M059J (cell line): ENCODE measurements around the gene ANKRD63. TPM values are rescaled to one million over a fixed set of nuclear protein-coding genes. Genes with fewer than 3 reads are reported as not detected.
A peak's percentile ranks its signal among the peaks of the same experiment; 100 is the strongest.

Experiments used
- DNase-seq: peaks from one replicate; pipeline ENCODE4 v3.0.0-alpha.2; 2012; ENCODE audit warnings: low read depth
- total RNA-seq: library from RNA; depleted of rRNA; stranded (reverse); fragments of >200 nt; shearing (Covaris generic); gene quantifications from 2 replicates; pipeline ENCODE4 v1.2.3, GENCODE V29; 2014; rRNA removed

The ANKRD63 gene, protein sequence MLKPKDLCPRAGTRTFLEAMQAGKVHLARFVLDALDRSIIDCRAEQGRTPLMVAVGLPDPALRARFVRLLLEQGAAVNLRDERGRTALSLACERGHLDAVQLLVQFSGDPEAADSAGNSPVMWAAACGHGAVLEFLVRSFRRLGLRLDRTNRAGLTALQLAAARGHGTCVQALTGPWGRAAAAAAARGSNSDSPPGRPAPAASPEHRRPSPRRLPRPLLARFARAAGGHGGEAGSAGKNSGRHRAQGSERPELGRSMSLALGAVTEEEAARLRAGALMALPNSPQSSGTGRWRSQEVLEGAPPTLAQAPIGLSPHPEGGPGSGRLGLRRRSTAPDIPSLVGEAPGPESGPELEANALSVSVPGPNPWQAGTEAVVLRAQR
- total RNA-seq = not detected in 2 replicates

GRCh38 chr15:40282869-40283614 is at the start of gene ANKRD63:
Gene ANKRD63 (minus strand): TSS chr15:40283064. CDS start chr15:40282586, 478 bp downstream.
- DNase-seq = peak; percentile 17

DNA sequence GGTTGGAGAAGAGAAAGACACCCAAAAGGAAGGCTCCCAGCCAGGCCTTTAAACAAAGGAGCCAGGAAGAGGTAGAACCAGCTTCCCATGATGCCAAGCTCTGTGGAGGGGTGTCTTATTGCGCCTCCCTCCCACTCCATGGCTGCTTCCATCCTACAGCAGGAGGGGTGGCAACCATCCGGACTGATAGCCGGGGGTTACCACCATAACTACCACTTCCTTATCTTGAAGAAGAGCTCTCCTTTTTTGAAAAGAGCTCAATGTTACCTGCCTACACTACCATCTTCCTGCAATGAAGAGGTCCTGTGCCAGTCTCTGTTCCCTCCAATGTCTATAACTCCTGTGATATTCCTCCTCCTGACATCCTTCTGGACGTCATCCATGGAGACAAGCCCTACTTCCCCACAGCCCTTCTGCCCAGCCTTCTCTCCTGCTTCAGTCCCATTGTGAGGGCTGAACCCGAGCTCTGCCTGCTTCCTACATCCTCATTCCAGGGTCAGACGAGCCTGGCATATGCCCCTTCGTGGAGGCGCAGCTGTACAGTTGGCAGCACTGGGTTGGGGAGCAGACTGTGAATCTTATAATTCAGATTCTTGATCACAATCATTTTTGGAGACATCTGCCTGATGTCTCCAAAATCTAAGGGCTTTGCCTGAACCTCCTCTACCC is 49.4 kb upstream of the ANKRD63 start:
- no peak for DNase-seq

DNA sequence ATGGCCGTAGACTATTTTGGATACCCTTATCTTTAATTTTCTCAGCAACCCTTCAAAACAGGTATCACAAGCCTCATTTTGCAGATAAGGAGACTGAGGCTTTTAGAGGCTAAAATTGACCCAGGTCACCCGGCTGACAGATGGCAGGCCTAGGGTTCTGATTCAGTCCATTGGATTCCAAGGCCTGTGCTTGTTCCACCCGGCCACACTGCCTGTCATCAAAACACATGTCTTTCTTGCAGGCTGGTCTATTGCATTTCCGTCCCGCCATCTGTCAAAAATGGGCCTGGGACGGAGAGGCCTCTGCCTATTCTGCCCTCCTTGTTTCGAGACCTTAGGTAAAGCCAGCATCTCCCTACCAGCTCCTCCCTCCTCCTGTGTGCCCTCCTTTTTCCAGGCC is 48.8 kb upstream of the ANKRD63 start:
- no peak for DNase-seq

DNA sequence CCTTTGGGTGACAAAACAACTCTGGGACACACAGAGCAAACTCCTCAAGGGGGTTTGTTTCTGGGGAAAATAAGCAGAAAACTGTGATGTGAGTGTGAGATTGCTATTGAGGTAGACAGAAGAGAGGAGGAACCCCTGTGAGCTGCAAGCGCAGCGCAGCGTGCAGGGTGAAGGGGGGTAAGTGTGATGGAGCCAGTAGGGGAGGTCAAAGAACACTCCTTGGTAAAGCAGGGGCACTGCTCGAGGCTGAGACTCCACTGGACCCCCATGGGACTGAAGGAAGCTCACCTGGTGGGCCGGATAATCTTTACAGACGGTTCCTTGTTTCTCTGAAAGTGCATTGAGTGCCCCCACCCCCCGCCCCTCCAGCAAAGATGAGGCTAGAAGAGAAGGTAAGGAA is 48.2 kb upstream of the ANKRD63 start:
- no peak for DNase-seq

- peak; percentile 66 for DNase-seq
Measured at GRCh38 chr15:40330368-40330836, 47.5 kb upstream of the ANKRD63 start.

DNA sequence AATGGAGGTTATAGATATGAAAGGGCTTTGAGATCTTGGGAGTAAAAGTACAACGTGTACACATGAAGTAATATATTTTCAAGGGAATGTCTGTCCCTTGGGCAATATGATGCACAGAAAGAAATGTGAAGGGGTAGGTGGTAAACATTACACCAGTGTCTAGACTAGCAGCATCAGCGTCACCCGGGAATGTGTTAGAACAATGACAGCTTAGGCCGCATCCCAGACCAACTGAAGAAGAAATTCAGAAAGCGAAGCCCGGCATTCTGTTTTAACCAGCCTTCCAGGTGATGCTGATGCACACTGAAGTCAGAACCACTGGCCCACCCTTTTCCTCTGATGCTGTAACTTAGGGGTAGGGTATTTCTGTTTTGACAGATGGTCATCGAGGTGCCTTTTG is 46.9 kb upstream of the ANKRD63 start:
- DNase-seq = no peak

GRCh38 chr15:40328751-40329150 is 45.9 kb upstream of the ANKRD63 start:
- no peak for DNase-seq

DNA sequence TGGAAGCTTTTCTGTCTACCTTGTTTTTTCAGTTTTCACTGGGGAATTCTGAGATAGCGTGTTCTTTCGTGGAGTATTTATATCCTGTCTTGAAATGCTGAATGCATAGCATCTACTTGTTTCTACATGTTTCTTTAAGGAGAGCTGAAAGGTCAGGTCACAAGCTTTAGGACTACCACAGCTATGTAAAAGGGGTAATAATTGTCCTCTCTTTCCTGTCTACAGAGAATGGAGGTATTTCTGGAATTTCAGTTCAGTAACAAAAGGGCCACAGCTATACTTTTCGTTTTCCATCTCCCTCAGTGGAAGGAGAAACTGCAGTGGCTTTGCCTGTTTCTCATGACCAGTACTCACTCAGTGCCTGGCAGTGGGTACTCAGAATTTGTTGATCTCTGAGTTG is 45.3 kb upstream of the ANKRD63 start:
- peak; percentile 36 for DNase-seq

GRCh38 chr15:40327457-40327856 is 44.6 kb upstream of the ANKRD63 start:
- DNase-seq = no peak

- DNase-seq = no peak
Measured at GRCh38 chr15:40325700-40326099, 42.8 kb upstream of the ANKRD63 start.

GRCh38 chr15:40325188-40325587 is 42.3 kb upstream of the ANKRD63 start:
- DNase-seq = no peak

DNA sequence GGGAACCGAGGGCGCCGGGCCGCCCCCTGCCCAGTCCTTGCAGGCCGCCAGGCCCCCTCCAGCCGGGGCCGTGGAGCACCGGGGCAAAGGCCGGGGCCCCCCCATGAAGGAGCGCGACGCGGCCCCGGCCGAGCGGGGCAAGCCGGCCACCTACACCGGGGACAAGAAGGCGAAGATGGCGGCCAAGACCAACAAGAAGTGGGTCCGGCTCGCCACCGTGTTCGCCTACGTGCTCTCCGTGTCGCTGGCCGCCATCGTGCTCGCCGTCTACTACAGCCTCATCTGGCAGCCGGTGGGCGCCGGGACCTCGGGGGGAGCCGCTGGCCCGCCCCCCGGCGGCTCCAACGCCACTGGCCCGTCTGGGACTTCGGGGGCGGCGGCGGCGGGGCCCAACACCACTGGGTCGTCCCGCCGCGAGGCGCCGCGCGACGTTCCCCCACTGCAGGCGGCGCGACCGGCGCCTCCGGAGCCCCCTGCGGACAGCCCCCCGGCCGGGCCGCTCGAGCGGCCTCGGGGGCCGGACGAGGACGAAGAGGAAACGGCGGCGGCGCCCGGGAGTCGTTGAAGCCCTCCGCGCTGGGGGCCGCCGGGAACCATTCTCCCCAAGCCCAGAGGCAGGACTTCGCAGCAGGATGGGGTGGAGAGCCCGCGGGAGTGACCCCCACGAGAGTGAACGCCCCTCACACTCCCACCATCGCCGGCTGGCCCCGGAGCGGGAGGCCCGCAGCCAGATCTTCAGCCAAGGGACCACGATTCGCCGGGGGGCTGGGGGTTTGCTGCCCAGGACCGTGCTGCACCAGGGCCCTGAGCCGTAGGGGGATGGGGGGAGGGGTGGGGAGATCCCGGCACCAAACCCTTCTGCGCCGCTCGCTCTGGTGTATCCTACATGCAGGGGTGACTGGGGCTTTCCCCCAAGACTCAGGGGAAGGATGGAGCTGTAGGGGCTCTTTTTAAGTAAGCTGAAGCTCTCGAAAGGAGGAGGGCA is 41.4 kb upstream of the ANKRD63 start:
- DNase-seq = no peak

- peak; percentile 85 for DNase-seq
Measured at GRCh38 chr15:40323239-40323952, 40.5 kb upstream of the ANKRD63 start, which contains the start of gene INAFM2. Gene INAFM2 (plus strand): TSS chr15:40323692. CDS start chr15:40324056, 364 bp downstream.

DNA sequence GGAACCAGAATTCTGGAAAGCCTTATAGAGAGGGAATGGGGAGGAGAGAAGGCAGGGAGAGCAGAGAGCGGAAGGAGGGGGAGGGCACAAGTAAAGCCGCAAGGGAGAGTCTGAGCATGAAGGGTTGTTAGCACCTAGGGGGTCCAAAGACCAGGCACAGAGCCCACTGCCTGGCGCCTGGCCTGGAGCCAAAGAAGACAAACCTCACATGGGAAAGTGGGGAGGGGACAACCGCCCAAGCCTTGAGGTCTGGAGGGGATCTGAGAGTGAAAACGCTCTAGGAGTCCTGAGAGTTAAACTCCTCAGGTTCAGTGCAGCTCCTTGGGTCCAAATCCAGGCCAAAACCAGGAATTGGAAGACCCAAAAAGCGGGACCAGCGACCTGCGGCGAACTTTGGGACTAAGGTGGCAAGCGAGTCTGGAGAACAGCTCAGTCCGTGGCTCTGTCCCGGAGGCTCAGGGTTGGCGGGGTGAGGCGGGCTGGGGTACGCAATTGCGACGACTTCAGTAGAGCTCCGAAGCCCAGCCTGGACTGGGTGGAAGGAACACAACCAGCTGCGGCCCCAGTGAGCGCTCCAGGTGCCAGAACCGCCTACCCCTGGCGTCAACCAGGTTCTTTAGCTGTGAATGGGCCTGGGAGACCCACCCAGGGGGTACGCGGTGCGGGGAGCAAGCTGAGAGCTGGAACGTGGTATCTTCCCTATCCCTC is 39.8 kb upstream of the ANKRD63 start:
- DNase-seq = no peak

DNA sequence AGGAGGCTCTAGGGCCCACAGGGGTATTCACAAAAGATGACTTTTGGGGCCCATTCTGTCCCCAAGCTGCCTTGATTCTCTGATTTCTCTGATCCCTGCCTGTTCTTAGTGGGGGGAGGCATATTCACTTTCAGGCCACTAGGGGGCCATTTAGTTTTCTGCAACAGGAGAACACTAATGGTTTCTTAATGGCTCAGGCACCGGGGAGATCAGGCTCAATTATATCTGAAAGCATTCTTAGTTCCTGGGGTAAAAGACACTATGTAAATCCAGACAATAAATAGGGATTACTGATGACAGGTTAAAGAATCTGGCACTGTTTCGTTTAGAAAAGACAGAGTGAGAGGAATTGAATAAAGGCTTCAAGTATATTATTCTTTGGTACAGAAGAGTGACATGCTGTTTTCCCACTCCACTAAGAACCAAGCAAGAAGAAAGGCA is 38.1 kb upstream of the ANKRD63 start:
- peak; percentile 67 for DNase-seq

DNA sequence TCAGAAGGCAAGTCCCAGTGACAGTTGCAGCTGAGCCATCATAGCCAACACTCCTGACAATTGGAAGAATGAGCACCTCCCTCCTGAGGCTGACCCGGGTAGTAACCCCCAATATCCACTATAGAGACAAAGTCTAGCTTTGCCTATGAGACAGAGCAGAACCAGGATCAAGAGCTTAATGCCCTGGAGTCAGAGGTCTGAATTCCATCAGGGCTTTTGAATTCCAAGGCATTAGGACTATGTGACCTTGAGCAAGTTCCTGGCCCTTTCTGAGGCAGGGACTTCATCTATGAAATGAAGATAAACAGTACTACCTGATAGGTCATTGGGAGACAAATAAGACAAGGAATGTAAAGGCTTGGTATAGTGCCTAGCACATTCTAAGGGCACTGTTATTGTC is 37.5 kb upstream of the ANKRD63 start:
- DNase-seq = no peak

DNA sequence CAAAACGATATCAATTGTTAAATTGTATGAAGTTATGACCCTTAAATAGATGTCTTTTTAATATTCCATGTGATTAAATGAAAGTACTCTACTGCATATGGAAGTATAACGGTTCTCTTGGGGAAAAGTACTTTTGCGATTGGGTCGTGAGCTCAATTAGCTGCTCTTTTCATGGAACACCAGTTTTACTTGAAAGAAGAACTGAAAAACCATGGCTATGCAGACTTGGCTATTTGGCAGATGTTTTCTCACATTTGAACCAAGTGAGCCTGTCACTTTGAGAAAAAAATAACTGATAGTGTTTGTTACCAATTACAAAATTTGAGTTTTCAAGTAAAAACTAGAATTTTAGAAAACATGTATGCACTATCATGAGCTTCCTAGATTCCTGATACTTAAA is 34.7 kb upstream of the ANKRD63 start:
- DNase-seq = no peak

GRCh38 chr15:40316931-40317330 is 34.1 kb upstream of the ANKRD63 start:
- DNase-seq = no peak

GRCh38 chr15:40314723-40315276 is 31.9 kb upstream of the ANKRD63 start:
- peak; percentile 86 for DNase-seq
